Measurements from ENCODE around the gene MRPS7. TPM values are rescaled to one million over a fixed set of nuclear protein-coding genes. Genes with fewer than 3 reads are reported as not detected.

The MRPS7 gene
- total and polyA plus RNA-seq, 9 of the 15 experiments (the other 6 are each of a cell fraction or from before 2014, with no cell fraction given): 107 to 244 (median 132) TPM

DNA sequence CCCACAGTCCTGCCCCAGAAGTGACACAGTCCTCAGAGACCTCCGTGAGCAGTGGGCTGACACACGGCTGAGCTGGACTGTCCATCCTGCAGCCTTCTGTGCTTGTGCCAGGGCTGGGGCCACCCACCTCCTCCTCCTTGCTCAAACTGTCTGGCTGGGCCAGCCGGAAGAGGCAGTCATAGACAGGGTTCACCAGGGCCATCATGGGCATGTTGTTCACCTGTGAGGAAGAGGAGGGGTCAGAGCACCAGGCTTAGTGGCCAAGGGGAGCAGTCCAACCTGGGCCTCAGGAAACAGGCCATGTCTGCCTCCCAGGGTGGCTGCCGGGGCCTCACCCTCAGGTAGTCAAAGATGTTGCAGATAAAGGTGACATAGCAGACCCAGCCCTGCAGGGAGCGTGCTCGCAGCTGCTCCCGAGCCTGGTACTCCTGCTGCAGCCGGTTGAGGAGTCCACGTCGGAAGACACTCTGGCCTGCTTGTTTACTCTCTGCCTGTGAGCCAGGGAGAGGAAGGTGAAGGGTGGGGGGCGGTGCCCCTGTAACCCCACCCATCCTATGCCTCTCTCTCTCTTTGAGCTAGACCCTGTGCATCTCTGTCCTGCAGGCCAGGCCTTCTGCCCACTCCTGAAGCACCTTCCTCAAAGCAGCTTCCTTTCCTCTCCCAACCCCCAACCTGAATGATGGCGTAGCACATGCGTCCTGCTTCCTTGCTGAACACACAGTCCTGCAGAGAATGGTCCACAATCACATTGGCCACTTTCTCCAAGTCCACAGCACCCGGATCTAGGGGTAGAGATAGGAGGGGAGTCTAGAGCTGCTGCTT is 5.9 kb downstream of the MRPS7 start (continued):
- TF ChIP-seq, protein P1, sequence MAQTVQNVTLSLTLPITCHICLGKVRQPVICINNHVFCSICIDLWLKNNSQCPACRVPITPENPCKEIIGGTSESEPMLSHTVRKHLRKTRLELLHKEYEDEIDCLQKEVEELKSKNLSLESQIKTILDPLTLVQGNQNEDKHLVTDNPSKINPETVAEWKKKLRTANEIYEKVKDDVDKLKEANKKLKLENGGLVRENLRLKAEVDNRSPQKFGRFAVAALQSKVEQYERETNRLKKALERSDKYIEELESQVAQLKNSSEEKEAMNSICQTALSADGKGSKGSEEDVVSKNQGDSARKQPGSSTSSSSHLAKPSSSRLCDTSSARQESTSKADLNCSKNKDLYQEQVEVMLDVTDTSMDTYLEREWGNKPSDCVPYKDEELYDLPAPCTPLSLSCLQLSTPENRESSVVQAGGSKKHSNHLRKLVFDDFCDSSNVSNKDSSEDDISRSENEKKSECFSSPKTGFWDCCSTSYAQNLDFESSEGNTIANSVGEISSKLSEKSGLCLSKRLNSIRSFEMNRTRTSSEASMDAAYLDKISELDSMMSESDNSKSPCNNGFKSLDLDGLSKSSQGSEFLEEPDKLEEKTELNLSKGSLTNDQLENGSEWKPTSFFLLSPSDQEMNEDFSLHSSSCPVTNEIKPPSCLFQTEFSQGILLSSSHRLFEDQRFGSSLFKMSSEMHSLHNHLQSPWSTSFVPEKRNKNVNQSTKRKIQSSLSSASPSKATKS (CRISPR knock-in tag; IDR thresholded peaks at IDR 0.05): no peak
- TF ChIP-seq ZNF57 (CRISPR knock-in tag; IDR thresholded peaks at IDR 0.05): no peak
- TF ChIP-seq KLF10 (CRISPR knock-in tag; IDR thresholded peaks at IDR 0.05): no peak
- peak; percentile 22; the same call in 1 of the 2 replicates for TF ChIP-seq POLR2AphosphoS5 (IDR thresholded peaks at IDR 0.05; ENCODE audit: control insufficient read depth, insufficient read depth, low read depth, low read length)
- no peak for TF ChIP-seq ZBED1 (IDR thresholded peaks at IDR 0.05)
- no peak for TF ChIP-seq NR2F6 (CRISPR knock-in tag; IDR thresholded peaks at IDR 0.05)
- no peak; the same call in 1 of the 2 replicates for TF ChIP-seq MYNN (IDR thresholded peaks at IDR 0.05)
- no peak for TF ChIP-seq MYNN (CRISPR knock-in tag; IDR thresholded peaks at IDR 0.05)
- TF ChIP-seq XRCC5 (IDR thresholded peaks at IDR 0.05; ENCODE audit: low read depth, low read length): 0 out of 2 replicates have a peak, but pooled peaks have one; percentile 49
- TF ChIP-seq ARNT (IDR thresholded peaks at IDR 0.05): no peak
- TF ChIP-seq, protein P2, sequence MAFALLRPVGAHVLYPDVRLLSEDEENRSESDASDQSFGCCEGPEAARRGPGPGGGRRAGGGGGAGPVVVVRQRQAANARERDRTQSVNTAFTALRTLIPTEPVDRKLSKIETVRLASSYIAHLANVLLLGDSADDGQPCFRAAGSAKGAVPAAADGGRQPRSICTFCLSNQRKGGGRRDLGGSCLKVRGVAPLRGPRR (CRISPR knock-in tag; IDR thresholded peaks at IDR 0.05): no peak
- TF ChIP-seq ZBTB7A (IDR thresholded peaks at IDR 0.05; ENCODE audit: borderline replicate concordance, control insufficient read depth, low read depth, low read length): peak; percentile 32; the same call in 1 of the 2 replicates
- no peak for TF ChIP-seq RBM14 (IDR thresholded peaks at IDR 0.05; ENCODE audit: borderline replicate concordance, insufficient read depth, low read depth, low read length)
- TF ChIP-seq MBD1 (CRISPR knock-in tag; IDR thresholded peaks at IDR 0.05): no peak
- TF ChIP-seq ARID4B (CRISPR knock-in tag; IDR thresholded peaks at IDR 0.05): peak; percentile 52; the same call in 1 of the 2 replicates
- TF ChIP-seq ZNF316 (IDR thresholded peaks at IDR 0.05): no peak
- TF ChIP-seq STAT5A (IDR thresholded peaks at IDR 0.05; ENCODE audit: borderline replicate concordance, low read length): no peak
- no peak for TF ChIP-seq CHD1 (IDR thresholded peaks at IDR 0.05; ENCODE audit: low read length)
- peak in 1 of 2 experiments; percentile 52; a peak in 2 of 4 replicates for TF ChIP-seq RAD21 (CRISPR knock-in tag; conservative IDR thresholded peaks at IDR 0.05 in 1 of 2, IDR thresholded peaks at IDR 0.05 in 1 of 2)
- TF ChIP-seq MIER1 (IDR thresholded peaks at IDR 0.05; ENCODE audit: low read depth): no peak

Data from K562 (cell line).